GM18870 (cell line): ENCODE measurements around the gene TSHZ2.

ENCODE experiments used
- ATAC-seq: cut with Tn5 transposase; IDR thresholded peaks from one replicate; pipeline ENCODE4 v1.9.1; 2021; ENCODE audit warnings: moderate library complexity; ENCODE audit not compliant: unreplicated experiment

Gene TSHZ2

GRCh38 chr20:52996130-52996529 is 24.0 kb downstream of the TSHZ2 start:
- ATAC-seq = no peak

GRCh38 chr20:52996658-52997057 is 24.5 kb downstream of the TSHZ2 start:
- no peak for ATAC-seq

DNA sequence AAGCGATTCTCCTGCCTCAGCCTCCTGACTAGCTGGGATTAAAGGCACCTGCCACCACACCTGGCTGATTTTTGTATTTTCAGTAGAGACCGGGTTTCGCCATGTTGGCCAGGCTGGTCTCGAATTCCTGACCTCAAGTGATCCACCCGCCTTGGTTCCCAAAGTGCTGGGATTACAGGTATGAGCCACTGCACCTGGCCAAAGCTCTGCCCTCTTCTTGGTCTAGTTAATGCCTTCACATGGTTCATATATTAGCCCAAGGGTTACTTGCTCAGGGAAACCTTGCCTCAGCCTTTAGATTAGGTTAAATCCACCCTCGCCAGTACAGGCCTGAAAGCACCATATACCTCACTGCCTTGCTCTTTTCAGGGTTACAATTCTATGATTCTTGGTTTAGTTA is 26.1 kb downstream of the TSHZ2 start:
- ATAC-seq = no peak

DNA sequence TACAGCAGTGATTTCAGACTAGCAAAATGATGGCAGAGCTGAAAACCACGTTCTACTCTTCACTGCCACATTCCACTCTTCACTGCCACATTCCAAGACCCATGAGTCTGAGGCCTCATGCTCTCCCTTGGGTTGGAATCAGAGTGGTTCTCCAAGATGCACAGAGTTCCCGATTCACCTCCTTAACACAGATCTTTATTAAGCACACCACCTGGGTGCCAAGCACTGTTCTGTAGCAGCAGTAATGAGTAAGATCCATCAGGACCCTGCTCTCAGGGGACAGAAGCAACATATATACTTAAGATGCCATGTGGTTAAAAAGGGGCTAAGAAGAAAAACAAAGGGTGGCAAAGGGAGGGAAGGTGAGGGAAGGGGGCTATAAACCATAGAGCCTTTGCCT is 26.9 kb downstream of the TSHZ2 start:
- ATAC-seq = no peak

DNA sequence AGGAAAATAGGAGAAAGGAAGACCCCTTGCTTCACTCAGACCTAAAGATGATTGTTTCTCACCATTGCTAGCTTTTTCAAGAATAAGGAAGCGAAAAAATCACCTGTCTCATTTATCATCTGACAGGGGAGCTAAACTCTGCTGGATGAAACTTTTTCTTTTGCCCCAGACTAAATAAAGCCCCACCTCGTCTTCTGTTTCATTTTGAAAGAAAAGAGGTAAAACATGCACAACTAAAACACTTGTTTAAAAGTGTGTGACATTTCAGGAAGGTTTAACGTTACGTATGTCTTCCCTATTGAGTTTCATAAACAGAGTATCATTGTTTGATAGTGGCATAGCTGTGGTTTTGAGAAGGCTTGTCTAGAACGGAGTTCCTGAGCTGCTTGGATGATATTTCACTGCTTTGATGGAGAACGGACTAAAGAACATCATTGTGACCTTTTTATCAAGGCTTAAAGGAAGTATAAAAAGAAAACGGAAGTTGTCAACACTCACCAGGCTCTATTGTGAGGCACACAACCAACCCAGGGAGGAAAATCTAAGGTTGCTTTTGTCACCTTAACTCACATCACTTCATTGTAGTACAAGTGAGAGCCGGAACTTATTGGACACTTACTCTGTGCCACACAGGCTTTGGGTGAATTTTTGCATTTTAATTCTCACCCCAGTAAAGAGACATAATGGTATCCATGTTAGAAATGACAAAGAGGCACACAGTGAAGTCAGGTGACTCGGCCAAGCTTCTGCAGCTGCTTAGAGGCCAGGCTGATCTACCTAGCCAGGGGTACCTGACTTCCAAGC is 29.5 kb downstream of the TSHZ2 start:
- ATAC-seq = peak; percentile 72

- ATAC-seq = no peak
Measured at GRCh38 chr20:53002786-53003185, 30.6 kb downstream of the TSHZ2 start.

DNA sequence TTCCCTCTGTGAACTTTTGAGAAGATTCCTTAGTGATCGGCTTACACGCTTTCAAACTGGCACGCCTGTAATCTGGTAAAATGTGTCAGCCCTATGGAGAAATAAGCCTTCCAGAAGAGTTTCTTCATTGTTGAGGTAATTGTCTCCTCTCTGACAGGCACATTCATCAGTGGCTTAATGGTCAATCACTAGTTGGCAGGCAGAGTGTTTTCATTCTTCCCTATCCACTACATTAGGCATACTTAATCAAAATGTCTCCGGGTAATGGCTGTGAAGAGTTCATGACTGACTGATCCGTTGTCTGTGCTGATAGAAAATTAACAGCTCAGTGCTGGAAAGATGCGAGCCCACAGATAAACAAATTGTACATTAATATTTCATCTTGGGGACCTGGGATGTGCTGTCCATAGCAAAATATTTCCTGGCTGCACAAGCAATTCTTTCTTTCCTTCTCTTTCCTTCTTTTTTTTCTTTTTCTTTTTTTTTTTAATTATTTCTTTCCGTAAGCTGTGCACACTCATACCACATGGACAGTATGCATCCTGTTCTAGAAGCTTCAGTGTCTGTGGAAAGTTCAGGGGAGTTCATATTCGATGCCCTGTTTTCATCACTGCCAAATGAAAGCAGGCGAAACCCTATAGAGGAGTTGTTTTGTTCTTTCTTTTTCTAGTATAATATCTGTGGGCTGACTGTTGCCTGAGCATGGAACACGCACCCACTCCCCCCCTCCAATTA is 31.4 kb downstream of the TSHZ2 start:
- ATAC-seq = no peak

- ATAC-seq = no peak
Measured at GRCh38 chr20:53004267-53004813, 32.2 kb downstream of the TSHZ2 start.

- ATAC-seq = no peak
Measured at GRCh38 chr20:53009979-53010735, 38.0 kb downstream of the TSHZ2 start.

- no peak for ATAC-seq
Measured at GRCh38 chr20:53011640-53012039, 39.5 kb downstream of the TSHZ2 start.

DNA sequence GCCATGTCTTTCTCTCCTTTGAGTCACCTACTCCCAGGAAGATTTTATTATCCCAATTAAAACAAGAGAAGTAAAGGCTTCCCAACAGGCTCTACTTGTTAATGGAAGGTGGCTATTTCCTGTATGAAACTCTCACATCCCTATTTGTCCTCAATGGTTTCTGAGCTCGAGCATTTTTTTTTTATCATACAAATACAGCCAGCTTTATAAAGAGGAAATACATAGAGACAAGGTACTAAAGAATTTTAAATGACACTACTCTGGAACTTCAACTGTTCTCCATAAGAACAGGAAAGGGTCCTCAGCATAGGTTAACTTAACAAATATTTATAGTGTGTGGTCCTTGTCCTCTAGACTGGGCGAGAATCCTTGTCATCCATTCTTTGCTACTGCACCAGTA is 41.0 kb downstream of the TSHZ2 start:
- ATAC-seq = no peak

- no peak for ATAC-seq
Measured at GRCh38 chr20:53013847-53014246, 41.7 kb downstream of the TSHZ2 start.

DNA sequence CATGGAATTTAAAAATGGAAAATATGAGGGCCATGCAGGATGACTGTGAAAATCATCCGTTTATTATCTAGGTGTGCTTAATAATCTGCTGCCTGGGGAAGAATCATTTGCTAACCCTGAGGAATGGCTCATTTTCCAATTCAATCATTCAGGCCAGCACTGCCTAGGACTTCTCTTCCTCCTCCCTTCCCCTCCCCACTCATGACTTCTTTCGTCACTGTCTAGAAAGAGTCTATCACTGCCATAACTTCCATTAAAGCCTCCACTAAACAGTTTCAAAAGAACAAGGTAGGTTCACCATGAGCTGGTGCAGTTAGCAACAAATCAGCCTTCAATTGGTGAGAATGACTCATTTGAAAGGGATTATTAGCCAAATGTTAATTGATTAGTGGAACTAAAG is 43.9 kb downstream of the TSHZ2 start:
- no peak for ATAC-seq

GRCh38 chr20:53016534-53017042 is 44.4 kb downstream of the TSHZ2 start:
- ATAC-seq = no peak

DNA sequence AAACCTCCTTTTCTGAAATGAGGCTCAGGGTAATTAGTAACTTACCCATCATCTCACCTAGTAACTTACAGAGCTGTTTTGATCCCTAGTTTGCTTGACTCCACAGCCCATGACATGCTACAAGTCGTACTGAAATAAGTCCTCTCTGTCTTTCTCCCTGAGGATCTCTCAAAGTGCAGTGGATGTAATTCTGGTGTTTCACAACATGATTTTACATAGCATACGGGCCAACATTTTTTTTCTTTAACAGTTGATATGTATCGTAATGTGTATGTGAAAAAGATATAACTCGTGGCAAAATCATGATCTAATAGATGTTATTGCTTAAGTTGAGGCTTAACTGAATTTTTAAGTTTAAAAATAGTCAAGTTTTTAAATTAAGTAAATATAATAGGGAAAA is 45.0 kb downstream of the TSHZ2 start:
- no peak for ATAC-seq

DNA sequence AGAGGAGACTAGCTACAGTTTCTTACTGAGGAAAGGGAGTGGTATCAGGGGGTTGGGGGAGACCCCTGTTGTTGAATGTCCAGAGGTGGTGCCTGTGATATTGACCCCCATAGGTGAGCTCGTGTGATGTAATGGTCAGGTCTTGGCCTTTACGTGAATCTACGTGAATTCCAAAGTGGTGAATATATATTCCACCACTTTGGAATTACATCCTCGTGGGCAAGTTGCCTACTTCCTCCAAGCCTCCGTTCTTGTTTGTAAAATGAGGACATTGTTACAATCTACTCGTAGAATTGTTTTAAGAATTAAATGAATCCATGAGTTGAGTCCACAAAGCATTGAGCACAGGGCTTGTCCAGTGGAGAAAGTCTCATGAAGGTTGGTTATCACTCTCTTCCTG is 47.3 kb downstream of the TSHZ2 start:
- ATAC-seq = no peak

GRCh38 chr20:53020376-53020775 is 48.2 kb downstream of the TSHZ2 start:
- ATAC-seq = no peak

DNA sequence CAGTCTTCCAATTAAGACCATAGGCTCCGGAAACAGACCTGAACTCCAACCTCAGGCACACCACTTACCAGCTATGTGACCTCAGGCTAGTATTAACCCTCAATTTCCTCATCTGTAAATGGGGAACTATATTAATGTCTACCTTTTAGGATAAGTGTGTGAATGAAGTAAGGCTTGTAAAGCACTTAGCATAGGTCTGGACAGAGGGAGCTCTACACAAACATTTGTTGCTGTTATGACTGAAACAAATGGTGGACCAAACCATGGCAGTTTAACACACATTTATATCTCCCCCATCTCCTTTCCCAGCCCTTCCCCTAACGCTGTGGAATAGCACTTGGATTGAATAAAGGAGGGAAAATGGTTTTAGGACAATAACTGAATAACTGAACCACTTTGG is 48.7 kb downstream of the TSHZ2 start:
- no peak for ATAC-seq

DNA sequence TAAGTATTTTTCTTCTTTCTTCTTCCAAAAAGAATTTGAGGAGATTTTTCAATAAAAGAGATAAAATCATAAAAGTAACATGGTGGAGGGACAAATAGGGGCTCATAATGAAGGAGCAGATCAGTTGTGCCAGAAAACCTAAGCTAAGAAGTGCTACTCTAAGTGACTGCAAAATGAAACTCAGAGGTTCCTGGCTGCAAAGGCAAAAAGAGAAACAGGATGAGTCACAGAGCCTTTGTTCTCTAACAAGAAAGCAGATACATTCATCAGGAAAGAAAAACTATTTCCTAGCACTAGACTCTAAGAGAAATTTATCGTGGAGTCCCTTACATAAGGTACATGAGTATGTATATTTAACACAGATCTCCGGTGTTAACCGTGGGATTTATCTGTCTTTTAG is 49.8 kb downstream of the TSHZ2 start:
- no peak for ATAC-seq

GRCh38 chr20:53023732-53024520 is 51.8 kb downstream of the TSHZ2 start:
- no peak for ATAC-seq
